Measurements from ENCODE around the gene STAB1.

STAB1 gene

DNA sequence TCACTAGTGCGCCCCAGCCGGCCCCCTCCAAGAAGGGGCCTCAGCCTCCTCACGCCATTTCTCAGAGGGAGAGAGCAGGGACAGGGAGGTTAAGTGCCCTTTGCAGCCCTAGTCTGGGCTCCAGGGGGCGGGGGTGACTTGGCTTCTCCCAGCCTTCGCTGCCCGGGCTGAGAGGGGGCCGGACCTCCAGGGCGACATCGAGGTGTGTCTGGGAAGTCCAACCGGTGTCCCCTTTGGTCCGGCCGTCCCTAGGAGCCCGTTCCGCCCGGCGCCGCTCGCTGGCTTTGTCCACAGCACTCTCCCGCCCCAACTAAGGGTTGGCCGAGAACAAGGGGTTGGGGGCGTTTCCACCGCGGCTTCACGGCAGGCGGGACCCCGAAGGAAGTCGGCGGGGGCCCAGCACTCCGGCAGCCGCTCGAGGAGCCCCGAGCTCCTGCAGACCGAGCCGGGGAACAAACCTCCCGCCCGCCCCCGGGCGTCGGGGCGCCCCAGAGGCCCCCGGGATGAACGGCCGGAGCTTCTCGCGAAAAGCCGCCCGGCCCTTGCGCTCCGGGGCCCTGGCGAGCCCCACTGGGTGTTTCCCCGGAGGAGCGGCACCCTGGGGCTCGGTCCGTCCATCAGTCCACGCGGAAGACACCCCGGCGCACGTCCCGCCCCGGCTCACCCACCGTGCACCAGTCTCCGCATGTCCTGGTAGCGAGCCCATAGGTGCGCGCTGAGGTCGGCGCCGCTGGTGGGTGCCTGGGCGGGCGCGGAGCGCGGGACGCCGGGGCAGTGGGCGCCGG, 37.9 kb downstream of the STAB1 start:
- FAIRE-seq (peak; percentile 4), DNase-seq (ENCODE audit: insufficient read length, low spot score) (peak; percentile 24)

DNA sequence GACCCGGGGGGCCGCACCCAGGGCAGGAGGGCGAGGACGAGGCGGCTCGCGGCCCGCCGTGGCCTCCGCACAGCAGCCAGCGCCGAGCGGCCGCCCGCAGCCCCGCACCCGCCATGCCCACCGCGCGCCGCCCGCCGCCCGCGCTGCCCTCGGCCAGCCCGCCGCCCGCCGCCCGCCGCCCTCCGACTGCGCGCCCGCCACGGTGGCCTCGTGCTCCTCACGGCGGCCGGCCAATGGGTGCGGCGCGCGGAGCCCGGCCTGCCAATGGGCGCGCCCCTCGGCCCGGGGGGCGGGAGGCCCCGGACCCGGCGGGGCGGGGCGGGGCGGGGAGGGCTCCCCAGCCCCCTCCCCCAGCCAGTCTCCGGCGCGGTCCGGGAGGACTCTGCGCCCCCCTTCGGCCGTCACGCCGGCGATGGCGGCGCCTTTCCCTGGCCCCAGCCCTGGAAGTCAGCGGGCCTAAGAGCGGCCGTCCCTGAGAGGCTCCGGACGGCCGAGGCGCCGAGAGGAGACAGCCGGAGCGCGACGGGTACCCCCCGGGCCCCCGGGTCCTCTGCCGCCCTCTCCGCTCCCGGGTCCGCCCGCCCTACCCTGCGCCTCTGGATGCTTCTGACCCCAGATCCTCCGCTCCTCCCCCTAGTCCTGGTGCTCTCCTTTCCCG, 38.6 kb downstream of the STAB1 start, which contains the start of gene NT5DC2:
Gene NT5DC2, minus strand, starts transcription at position 235 of the 658 bp plus-strand sequence. Its CDS starts 120 bp downstream, at position 115.
- DNase-seq (ENCODE audit: insufficient read length, low spot score) (peak; percentile 81), FAIRE-seq (no peak)

DNA sequence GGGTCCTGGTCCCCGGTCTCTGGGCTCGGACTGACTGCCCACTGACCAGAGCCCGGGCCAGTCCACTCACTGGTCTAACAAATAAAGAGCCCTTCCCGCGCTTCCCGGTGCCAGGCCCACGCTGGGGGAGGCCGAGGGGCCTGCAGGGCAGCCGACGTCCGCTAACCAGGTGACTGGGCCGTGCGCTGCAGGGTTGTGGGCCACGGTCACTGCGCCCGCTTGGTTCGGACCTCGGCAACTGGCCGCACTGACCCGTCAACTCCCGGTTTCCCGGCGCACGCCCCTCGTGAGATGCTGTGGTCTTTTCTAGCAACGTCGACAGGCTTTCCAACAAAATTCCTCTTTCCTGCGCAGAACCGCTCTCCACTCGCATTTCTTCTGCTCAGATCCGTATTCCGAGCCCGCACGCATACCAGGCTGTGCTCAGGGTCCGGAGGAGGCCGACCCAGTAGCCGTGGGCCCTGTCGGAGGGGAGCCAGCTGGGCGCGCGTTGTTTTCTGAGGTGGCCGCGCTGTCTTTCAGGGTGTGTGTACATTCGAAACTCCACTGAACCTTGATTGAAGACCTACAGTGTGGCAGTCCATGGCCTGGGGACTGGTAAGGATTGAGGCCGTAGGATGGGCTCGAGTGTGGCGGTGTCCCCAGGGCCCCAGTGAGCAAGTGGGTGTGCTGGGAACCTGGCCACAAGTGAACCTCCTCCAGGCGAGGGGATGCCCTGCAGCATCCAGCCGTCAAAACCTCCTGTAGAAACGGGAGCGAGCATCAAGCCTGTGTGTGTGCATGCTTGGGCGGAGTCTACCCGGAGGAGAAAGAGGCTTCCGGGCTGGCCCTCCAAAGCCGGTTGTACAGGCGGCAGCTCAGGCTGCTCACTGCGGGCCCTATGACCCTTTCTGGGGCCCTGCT, 39.4 kb downstream of the STAB1 start:
- FAIRE-seq (no peak), DNase-seq (ENCODE audit: insufficient read length, low spot score) (no peak)

DNA sequence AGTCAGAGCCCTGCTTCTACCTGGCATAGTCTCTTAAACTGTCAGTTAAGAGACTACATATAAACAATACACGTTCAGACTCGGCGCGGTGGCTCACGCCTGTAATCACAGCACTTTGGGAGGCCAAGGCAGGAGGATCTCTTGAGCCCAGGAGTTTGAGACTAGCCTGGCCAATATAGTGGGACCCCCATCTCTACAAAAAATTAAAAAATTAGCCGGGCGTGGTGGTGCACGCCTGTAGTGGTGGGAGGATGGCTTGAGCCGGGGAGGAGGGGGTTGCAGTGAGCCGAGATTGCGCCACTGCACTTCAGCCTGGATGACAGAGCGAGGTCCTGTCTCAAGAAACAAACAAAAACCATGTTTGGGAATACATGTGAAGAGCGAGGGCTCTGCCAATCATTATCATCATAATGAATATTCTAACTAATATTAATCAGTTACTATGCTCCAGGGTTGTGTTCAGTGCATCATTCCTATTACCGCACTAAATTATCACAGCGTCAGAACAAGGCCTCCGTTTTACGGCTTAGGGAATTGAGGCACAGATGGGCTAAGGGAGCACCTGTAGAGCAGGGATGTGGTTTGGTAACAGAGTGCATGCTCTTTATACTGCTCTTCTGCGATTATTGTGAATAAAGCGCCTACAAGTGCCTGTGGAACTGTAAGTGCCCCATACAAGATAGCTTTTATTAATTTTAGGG, 40.4 kb downstream of the STAB1 start:
- DNase-seq (ENCODE audit: insufficient read length, low spot score) (no peak), FAIRE-seq (no peak)

DNA sequence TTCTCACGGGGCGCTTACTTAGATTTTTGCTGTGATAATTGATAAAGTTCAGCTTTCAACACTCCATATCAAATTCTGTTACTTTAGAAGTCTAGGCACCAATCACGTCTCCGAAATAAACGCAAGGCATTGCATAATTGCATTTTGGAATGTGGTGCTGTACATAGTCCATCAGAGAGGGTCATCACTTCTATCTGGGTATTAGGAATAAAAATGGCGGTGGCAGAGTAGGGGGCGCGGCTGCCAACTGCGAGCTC, 40.9 kb downstream of the STAB1 start:
- DNase-seq (ENCODE audit: insufficient read length, low spot score) (no peak), FAIRE-seq (no peak)

DNA sequence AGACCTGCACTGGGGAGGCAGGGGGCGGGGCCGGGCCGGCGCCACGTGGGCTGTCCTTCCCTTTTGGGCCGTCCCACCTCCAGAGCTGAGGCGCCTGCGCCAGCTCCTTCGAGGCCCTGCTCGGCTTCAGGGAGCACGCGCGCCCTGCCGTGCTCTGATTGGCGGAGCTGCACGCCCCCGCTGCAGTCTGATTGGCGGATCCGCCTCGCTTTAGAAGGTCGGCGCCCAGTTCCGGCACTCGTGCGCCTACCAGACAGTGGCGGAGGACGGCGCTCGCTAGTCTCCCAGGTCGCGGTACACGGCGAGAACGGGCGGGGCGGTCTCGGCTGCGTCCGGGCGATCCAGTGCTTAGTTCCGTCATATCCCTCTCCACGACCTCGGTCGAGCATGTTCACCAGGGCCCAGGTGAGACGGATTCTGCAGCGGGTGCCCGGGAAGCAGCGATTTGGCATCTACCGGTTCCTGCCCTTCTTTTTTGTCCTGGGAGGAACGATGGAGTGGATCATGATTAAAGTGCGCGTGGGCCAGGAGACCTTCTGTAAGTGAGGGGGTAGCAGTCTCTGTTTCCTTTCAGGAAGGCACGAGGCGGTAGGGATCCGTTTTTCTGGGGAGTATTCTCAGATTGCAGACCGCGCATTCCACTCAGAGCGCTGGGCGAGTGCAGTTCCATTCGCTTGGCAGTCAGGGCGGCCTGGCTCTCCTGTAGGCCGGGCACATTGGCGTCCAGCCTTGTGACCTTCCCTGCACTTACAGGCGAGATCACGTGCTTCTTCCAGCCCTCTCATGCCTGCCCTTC, 41.4 kb downstream of the STAB1 start, which contains the start of gene UQCC5:
Gene UQCC5, plus strand, starts transcription at position 237 of the 796 bp plus-strand sequence. Its CDS starts 151 bp downstream, at position 388.
- FAIRE-seq (peak; percentile 98), DNase-seq (ENCODE audit: insufficient read length, low spot score) (peak; percentile 98)

DNA sequence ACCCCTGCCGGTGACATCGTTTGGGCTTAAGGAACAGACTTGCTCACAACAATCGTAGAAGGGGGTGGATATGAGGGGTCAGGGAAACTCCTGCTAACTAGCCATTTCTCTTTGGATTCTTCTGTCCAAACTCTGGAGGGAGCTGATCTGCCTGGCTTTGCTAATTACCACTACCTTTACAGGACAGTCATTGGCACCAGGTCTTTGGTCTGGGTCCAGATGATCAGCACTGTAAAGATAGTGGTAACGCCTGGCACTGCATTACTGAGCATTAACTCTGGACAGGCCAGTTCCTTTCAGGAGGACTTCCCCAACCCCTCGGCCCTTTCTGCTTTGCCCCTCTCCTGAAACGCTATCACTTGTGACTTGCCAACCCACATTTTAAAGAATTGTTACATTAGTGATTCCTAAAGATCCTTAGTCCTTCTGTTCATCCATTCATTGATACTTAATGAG, 42.1 kb downstream of the STAB1 start:
- FAIRE-seq (no peak), DNase-seq (ENCODE audit: insufficient read length, low spot score) (no peak)

DNA sequence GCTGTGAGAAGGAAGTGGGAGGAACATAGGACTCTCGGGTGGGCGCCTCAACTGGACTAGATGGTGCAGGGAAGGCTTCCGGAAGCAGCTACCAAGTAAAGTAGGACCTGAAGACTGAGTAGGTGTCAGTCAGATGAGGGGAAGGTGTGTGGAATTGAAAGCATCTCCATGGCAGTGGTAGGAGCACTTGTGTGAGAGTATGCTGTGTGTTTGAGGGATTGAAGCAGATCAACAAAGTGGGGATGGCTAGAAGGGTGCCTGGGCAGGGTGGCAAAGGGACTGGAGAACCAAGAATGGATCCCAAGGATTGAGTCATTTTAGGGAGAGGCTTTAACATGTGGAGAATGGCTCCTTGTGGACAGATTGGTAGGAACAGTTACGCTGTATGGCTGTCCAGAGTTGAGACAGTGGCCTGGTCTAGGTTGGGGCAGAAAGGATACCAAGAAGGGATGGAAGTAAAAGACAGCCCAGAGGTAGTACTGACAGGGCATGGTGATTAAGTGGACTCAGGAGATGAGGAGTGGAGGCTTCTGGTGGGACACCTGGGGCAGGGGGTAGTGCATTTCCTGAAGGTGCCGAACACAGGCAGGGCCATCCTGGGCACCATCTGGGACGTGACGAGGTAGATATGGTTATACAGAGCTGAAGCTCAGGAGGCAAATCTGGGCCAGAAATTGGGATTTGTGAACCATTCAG, 42.7 kb downstream of the STAB1 start:
- FAIRE-seq (no peak), DNase-seq (ENCODE audit: insufficient read length, low spot score) (no peak)

DNA sequence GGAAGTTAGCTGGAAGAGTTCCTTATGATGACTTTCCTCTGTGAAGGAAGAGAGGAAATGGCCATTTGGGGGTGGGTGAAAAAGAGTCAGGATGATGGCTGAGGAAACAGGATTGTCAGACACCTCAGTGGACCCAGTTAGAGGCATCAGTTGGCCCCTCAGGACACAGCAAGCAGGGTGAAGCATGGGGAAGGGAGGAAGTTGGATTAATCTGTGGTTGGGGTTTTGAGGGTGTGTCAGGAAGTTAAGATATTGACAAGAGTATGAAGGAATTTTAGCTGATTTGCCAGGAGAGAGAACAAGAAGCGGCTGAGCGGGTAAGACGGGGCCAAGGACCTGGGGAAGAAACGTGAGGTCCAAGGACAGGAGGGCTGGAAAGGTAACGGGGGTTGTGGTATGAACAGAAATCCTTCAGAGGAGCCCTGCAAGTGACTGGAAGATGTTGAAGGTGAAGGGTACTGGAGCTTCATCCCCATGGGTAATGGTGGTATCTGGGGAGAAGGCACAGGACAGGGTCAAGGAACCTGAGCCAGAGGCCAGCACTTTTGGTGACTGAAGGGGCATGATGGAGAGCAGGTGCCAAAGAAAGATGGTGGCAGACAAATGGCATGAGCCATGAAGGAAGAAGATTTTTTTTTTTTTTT, 44.0 kb downstream of the STAB1 start:
- FAIRE-seq, result no peak
- DNase-seq (ENCODE audit: insufficient read length, low spot score), result no peak

DNA sequence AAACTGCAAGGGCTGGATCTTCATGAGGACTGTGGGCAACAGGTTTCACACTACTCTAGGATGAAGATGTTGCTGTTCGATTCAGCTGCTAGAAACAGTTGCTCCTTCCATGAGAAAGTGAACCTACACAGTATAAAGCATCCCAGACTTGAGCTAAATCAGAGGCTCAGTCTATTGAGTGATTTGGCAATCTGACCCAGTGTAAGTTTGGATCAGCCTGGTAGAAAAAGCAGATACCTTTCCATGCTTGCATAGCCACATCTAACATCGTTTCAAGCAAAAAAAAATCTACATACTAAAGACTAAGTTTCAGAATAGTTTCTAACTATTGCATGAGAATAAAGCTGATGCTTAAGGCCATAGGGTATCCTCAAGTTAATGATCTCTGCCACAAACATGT, 45.9 kb downstream of the STAB1 start:
- FAIRE-seq, result no peak
- no peak for DNase-seq (ENCODE audit: insufficient read length, low spot score)

DNA sequence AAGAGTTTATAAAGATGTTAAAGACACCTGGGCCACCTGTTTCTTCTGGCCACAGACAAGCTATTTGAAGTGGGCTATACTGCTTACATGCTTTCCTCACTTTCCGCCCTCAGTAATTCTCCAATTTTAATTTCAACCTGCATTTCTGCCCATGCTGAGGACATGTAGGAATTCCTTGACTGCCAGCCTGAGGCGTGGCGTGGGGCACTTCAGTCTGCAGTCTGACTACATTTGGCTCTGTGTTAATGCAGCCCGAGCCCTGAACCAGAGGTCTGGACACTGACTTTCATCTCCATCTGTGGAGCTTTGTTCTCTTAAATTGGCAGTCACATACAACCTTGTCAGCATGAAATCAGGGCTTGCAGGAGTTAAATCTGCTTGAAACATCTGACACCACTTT, 49.8 kb downstream of the STAB1 start:
- DNase-seq (ENCODE audit: insufficient read length, low spot score) (no peak), FAIRE-seq (no peak)

DNA sequence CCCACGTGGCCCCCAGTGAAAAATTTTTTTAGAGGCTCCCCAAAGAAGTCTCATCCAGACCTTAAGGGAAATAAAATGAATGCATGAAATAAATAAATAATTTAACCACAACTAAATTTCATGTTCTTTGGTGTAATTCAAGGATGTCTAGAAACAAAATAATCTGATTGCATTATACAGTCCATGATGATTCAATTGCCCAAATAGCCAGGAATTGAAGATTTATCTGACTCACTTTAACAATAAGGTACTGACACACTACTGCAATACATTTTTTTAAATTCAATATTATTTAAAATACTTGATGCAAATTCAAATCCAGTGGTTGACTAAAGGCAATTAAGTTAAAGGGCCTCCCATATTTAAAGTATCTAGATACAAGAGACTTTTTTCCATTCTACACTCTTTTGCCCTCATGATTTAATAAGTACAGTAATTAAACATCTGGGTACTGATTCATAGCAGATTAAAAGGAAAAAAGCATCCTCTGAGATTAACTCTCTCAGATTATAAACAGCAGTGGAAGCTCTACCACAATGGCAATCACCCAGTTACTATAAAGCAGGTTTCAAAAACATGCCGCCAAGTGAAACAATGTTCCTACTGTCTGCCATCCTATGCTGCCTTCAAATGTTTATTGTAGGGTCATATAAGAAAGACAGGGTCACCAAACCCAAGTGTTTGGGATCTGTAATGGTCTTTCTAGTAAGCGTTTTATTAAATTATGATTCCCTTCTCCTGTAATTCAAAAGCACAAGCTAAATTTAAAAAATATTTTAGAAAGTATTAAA, 51.2 kb downstream of the STAB1 start:
- FAIRE-seq, result no peak
- DNase-seq (ENCODE audit: insufficient read length, low spot score), result no peak

DNA sequence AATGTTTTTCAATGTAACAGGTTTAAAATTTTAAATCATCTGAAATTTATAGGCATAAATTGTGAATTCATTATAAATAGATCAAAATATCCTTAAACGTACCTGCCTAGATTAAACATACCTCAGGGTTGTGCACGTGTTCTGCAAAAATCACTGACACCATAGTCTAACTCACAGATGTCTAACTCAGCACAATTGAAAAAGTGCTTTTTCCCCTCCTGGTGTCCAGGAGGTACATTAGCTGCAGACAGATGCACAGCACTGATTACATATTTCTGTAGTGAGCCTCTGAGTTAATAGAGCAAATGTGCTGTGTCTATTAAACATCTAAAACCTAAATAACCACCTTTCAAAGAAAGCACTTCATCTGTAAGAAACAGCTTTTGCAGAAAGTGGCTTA, 52.0 kb downstream of the STAB1 start:
- DNase-seq (ENCODE audit: insufficient read length, low spot score) (no peak), FAIRE-seq (no peak)

DNA sequence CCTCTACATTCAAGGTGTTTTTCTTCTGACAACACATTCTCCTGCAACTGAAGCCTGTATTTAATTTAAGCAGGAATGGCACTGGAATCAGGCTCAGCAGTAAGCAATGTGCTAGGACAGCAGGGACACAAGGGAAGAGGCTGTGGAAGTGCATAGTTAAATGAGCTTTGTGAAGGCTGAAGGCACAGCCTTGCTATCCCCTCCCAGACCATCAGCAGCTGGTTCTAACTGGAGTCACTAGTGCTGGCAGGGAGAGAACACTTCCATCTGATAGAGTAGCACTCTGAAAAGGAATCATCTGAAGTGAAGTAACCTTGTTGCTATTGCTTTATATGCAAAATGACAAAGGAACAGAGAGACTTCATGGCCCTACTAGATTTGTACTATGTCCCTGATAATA, 56.0 kb downstream of the STAB1 start:
- DNase-seq (ENCODE audit: insufficient read length, low spot score) (no peak), FAIRE-seq (no peak)

DNA sequence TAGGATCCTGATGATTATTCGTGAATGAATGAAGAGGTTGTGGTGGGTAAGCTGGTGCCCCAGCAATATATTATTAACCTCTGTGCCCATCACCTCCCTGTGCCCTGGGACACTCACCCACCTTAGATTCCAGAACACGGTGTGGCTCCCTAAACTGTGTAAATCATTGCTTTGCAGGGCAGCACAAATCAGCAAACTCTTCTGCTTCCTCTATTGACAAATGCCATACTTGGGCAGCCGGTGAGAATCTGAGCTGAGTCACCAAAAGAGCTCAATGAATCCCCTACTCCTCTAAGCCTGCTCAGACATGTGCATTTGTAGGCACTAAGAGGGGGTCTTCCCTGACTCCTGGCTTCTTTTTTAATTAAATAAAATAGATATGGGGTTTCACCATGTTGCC, 57.0 kb downstream of the STAB1 start:
- FAIRE-seq, result no peak
- DNase-seq (ENCODE audit: insufficient read length, low spot score), result no peak

DNA sequence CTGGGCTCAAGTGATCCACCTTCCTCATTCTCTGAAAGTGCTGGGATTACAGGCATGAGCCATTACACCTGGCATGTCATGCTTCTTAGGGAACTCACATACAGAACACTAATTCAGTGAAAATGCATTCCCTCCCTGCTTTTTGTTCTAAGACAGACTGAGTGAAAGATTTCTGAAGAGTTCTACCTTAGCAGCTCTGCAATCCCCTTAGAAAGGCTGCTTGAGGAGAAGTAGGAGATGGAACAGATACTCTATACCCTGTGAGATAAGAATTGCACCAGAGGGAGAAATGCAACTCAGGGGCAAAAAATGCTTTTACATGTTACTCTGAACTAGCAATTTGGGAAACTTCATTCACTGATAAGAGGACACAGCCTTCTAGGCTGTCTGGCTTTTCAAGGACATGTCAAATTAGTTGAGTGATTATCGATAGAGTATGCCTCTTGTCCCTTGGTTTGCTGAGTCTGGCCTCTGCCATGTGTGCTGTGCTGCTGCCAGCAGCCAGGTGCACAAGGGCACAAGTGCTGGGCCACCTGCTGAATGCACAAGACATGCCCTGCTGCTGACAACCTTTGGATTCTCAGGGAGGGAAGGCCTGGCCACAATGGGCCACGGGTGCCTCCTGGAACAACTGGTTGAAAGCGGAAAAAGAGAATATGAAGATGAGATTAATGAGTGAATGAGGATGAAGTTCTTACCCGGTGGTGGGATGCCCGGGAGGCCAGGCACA, 59.1 kb downstream of the STAB1 start:
- DNase-seq (ENCODE audit: insufficient read length, low spot score), result no peak
- FAIRE-seq, result no peak

DNA sequence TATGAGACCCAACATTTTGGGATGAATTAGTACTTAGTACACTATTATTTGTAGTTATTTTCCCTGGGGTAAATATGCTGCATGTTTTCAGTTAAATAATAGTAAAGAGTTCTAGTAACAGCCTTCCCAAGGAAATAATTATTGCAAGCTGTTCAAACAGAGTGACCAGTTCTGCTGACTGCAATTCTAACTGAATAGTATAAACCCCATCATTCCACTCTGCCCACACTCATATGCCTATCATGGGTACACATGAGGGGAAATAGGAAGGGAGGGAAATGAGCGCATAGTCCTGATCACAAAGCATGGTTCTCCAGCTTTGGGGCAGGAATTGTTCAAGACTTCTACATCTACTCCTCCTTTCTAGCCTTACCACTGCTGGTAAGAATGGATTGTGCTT, 59.9 kb downstream of the STAB1 start:
- FAIRE-seq (no peak), DNase-seq (ENCODE audit: insufficient read length, low spot score) (no peak)
